Astrocyte of the spinal cord (primary cell): ENCODE results near the gene SOCS1.

Experiments used
- DNase-seq: peaks from one replicate; pipeline ENCODE4 v3.0.0; 2011; ENCODE audit warnings: low read depth, low spot score
- H3K4me3 ChIP-seq: 2 replicates; pipeline ENCODE4 v1.5.1; 2011; ENCODE audit warnings: low read depth, mild to moderate bottlenecking, low read length, moderate library complexity
- in situ Hi-C: cut with HindIII; loops from 2 replicates; pipeline ENCODE4 v1.10.0; 2017; ENCODE audit warnings: low sequenced_read_pairs
- TF ChIP-seq, protein P1 (sequence below): IDR thresholded peaks from 2 replicates; pipeline ENCODE4 v1.5.1; 2012; ENCODE audit warnings: low read depth, mild to moderate bottlenecking, low read length, inconsistent platforms

Gene SOCS1, protein sequence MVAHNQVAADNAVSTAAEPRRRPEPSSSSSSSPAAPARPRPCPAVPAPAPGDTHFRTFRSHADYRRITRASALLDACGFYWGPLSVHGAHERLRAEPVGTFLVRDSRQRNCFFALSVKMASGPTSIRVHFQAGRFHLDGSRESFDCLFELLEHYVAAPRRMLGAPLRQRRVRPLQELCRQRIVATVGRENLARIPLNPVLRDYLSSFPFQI

DNA sequence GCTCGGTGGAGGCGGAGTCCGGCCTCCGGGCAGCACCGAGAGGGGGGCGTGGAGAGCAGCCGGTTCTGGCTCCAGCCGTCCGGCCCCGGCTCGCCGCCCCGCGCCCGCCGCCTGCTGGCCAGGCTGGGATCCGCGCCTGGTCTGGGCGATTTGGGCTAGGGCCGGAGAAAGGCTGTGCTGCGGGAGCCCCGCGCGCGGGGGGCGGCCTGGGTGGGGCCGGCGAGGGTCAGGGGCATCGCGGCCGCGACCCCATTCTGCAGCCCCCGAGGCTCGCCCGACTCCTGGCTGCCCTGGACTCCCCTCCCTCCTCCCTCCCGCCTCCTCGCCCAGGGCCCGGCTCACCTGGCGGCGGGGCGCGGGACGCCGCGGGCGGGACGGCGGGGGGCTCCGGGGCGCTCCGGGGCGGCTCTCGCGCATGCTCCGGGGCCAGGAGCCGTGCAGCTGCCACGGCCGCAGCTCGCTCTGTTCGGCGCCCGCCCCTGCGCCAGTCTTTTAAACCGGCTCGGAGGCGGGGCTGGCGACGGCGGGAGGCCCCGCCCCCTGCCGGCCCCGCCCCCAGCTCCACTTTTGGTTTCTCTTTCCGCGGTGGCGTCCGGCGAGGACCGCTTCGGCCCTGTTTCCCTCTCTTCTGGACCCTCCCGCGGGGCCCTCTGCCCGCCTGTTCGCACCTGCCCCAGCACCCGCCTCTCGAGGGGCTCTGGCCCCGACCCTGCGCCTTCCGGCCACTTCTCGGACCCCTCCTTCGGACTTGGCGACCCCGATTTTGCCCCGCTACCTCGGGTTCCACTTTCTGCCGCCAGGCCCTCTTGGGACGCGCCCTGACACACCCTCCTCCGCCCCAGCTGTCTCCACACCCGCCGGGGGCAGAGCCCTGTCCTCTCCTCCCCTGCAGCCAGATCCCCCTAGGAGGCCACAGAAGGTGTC lies at the start of gene SOCS1:
Gene SOCS1 (minus strand): TSS at position 468 of the 924 bp plus-strand sequence. CDS start 726 bp downstream, outside the sequence.
- peak; percentile 86 for DNase-seq
- peak within 1 kb of the TSS; percentile 66 for H3K4me3 ChIP-seq
- in situ Hi-C loops = no loop called here
- TF ChIP-seq, protein P1, sequence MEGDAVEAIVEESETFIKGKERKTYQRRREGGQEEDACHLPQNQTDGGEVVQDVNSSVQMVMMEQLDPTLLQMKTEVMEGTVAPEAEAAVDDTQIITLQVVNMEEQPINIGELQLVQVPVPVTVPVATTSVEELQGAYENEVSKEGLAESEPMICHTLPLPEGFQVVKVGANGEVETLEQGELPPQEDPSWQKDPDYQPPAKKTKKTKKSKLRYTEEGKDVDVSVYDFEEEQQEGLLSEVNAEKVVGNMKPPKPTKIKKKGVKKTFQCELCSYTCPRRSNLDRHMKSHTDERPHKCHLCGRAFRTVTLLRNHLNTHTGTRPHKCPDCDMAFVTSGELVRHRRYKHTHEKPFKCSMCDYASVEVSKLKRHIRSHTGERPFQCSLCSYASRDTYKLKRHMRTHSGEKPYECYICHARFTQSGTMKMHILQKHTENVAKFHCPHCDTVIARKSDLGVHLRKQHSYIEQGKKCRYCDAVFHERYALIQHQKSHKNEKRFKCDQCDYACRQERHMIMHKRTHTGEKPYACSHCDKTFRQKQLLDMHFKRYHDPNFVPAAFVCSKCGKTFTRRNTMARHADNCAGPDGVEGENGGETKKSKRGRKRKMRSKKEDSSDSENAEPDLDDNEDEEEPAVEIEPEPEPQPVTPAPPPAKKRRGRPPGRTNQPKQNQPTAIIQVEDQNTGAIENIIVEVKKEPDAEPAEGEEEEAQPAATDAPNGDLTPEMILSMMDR = peak; percentile 69

GRCh38 chr16:11303405-11304138 lies 47.6 kb upstream of the SOCS1 start:
- H3K4me3 ChIP-seq = no peak overlapping the region
- in situ Hi-C loops = no loop called here
- no peak for DNase-seq
- TF ChIP-seq, protein P1 = no peak

- TF ChIP-seq, protein P1 = no peak
- DNase-seq = no peak
- in situ Hi-C loops = no loop called here
- no peak overlapping the region for H3K4me3 ChIP-seq
These were observed 47.0 kb upstream of the SOCS1 start for GRCh38 chr16:11302977-11303376.

DNA sequence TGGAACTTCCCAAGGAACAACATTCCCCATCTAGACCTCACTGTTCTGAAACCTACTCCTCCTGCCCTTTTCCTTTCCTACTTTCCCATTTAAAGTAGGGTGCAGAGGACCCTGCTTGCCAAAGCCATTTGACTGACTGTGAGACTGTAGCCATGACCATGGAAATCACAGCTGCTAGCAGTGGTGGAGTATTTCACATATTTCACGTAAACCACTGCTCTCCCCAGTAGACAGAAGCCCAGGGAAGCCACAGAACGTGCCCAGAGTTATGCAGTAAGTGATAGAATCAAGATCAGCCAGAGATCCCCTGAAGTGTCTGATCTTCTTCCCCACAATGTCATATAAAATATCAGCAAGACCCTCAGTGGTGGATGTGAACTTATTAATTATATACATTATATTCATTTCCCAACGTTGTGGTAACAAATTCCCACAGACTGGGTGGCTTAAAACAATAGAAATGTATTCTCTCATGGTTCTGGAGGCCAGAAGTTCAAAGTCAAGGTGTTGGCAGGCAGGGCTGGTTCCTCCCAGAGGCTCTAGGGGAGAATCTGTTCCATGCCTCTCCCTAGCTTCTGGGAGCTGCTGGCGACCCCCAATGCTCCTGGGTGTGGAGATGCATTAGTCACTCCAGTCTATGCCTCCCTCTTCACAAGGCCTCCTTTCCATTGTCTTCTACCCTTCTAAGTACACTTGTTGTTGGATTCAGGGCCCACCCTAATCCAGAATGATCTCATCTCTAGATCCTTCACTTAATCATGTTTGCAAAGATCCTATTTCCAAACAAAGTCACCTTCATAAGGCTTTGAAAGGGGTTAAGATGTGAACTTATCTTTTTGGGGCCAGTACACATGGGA lies 45.9 kb upstream of the SOCS1 start:
- H3K4me3 ChIP-seq = no peak overlapping the region
- TF ChIP-seq, protein P1 = no peak
- DNase-seq = peak; percentile 28
- in situ Hi-C loops = no loop called here

DNA sequence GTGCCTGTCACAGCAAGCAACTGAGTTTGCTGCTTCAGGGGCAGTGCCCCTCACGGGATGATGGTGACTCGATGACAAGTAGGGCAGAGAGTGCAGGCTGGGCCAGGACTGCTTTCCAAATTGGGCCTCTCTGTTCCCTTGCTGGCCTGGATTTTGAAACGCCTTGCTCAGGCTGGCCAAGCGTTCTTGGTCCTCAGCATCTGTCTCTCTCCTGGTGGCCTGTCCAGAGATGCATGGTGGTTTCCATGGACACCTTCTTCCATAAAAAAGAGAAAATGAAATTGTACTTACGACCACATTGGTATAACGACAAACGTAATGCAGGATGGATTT lies 44.5 kb upstream of the SOCS1 start:
- DNase-seq = no peak
- TF ChIP-seq, protein P1 = no peak
- no peak overlapping the region for H3K4me3 ChIP-seq
- in situ Hi-C loops = no loop called here
